Type B pancreatic cell (in vitro differentiated cells): ENCODE measurements around the gene NCR3LG1. TPM values are rescaled to one million over a fixed set of nuclear protein-coding genes. Genes with fewer than 3 reads are reported as not detected.
A peak's percentile ranks its signal among the peaks of the same experiment; 100 is the strongest.

Source experiments
- DNase-seq: peaks from one replicate; pipeline ENCODE4 v3.0.0; 2021; ENCODE audit warnings: mixed read lengths; ENCODE audit not compliant: unreplicated experiment; ENCODE audit errors: extremely low spot score
- H3K27ac Mint-ChIP-seq: 2 replicates; pipeline ENCODE4 v1.8.0; 2021; ENCODE audit warnings: mild to moderate bottlenecking, mixed read lengths
- H3K27me3 Mint-ChIP-seq: 2 replicates; pipeline ENCODE4 v1.8.0; 2021; ENCODE audit warnings: mixed read lengths
- H3K36me3 Mint-ChIP-seq: 2 replicates; pipeline ENCODE4 v1.8.0; 2021; ENCODE audit warnings: mixed read lengths
- H3K4me1 Mint-ChIP-seq: one replicate; pipeline ENCODE4 v1.8.0; 2021; ENCODE audit warnings: mixed read lengths; ENCODE audit not compliant: unreplicated experiment
- H3K4me3 Mint-ChIP-seq: 2 replicates; pipeline ENCODE4 v1.8.0; 2021; ENCODE audit warnings: mild to moderate bottlenecking, mixed read lengths
- H3K9me3 Mint-ChIP-seq: 2 replicates; pipeline ENCODE4 v1.8.0; 2021; ENCODE audit warnings: mixed read lengths
- CTCF ChIP-seq: fragments of 200-600 bp; sonication (generic); conservative IDR thresholded peaks from 2 replicates; pipeline ENCODE4 v1.5.0; 2021; ENCODE audit warnings: antibody characterized with exemption, mild to moderate bottlenecking
- total RNA-seq: library from RNA; stranded (reverse); gene quantifications from 2 replicates; pipeline ENCODE4 v1.2.1, GENCODE V29; 2021; ENCODE audit warnings: low replicate concordance

NCR3LG1 gene
- total RNA-seq, 1 donor from 2014 or later, result 6.0 TPM

GRCh38 chr11:17331669-17332068 lies 19.9 kb upstream of the NCR3LG1 start:
- Mint-ChIP-seq H3K4me1 (no peaks in the 10 kb centered on the region), H3K36me3 (peaks cover 5% of the 10 kb centered on the region), H3K27ac (no peak overlapping the region), H3K9me3 (no peaks in the 10 kb centered on the region), H3K4me3 (no peak overlapping the region), H3K27me3 (no peaks in the 10 kb centered on the region)
- TF ChIP-seq CTCF, result no peak
- DNase-seq, result no peak

GRCh38 chr11:17333799-17334586 lies 17.6 kb upstream of the NCR3LG1 start:
- no peaks in the 10 kb centered on the region for H3K27me3 Mint-ChIP-seq
- H3K36me3 Mint-ChIP-seq, result no peaks in the 10 kb centered on the region
- H3K27ac Mint-ChIP-seq, result no peak overlapping the region
- TF ChIP-seq CTCF, result no peak
- no peak for DNase-seq
- H3K9me3 Mint-ChIP-seq, result no peaks in the 10 kb centered on the region
- no peaks in the 10 kb centered on the region for H3K4me1 Mint-ChIP-seq
- no peak overlapping the region for H3K4me3 Mint-ChIP-seq

GRCh38 chr11:17343257-17343656 lies 8.3 kb upstream of the NCR3LG1 start:
- no peak for DNase-seq
- Mint-ChIP-seq H3K9me3 (no peaks in the 10 kb centered on the region), H3K36me3 (no peaks in the 10 kb centered on the region), H3K27me3 (no peaks in the 10 kb centered on the region), H3K27ac (peak overlapping the region; percentile 77), H3K4me1 (no peaks in the 10 kb centered on the region), H3K4me3 (no peak overlapping the region)
- TF ChIP-seq CTCF, result no peak

- no peak overlapping the region for H3K4me3 Mint-ChIP-seq
- H3K4me1 Mint-ChIP-seq, result no peaks in the 10 kb centered on the region
- no peak for DNase-seq
- no peaks in the 10 kb centered on the region for H3K9me3 Mint-ChIP-seq
- no peaks in the 10 kb centered on the region for H3K27me3 Mint-ChIP-seq
- no peaks in the 10 kb centered on the region for H3K36me3 Mint-ChIP-seq
- peak overlapping the region; percentile 77 for H3K27ac Mint-ChIP-seq
- TF ChIP-seq CTCF, result no peak
Measured at GRCh38 chr11:17343907-17344306, 7.7 kb upstream of the NCR3LG1 start.

GRCh38 chr11:17347676-17348075 lies 3.9 kb upstream of the NCR3LG1 start:
- Mint-ChIP-seq H3K27ac (no peak overlapping the region), H3K4me1 (peaks cover 5% of the 10 kb centered on the region), H3K4me3 (no peak overlapping the region), H3K27me3 (peaks cover 28% of the 10 kb centered on the region), H3K9me3 (no peaks in the 10 kb centered on the region), H3K36me3 (no peaks in the 10 kb centered on the region)
- DNase-seq, result no peak
- TF ChIP-seq CTCF, result no peak
